HK-2 (cell line): ENCODE measurements around the gene CDC5L.
"Not testable (repeated sequence)": the region's sequence is repeated elsewhere in the genome, so short reads cannot be mapped to it uniquely, and the experiment has no call there.

ENCODE experiments used
- DNase-seq: peaks from one replicate; pipeline ENCODE4 v3.0.0-alpha.2; 2018; ENCODE audit not compliant: unreplicated experiment

Gene CDC5L

DNA sequence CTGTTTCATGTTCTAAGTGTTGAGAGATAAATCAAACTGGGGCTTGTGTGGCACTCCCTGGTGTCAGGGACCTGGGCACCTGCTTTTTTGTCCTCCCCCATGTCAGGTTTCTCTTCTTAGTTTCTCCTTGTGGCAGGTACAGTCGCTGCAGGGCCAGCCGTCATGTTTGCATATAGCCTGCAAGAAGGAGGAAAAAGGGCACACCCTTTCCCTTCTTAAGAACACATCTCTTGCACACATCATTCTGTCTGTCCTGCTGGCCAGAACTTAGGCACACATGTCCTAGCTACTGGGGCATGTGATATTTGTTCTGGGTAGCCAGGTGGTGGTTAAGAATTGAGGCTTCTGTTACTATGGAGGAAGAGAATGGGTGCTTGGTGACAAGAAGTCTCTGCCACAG is 27.9 kb downstream of the CDC5L start:
- no peak for DNase-seq

DNA sequence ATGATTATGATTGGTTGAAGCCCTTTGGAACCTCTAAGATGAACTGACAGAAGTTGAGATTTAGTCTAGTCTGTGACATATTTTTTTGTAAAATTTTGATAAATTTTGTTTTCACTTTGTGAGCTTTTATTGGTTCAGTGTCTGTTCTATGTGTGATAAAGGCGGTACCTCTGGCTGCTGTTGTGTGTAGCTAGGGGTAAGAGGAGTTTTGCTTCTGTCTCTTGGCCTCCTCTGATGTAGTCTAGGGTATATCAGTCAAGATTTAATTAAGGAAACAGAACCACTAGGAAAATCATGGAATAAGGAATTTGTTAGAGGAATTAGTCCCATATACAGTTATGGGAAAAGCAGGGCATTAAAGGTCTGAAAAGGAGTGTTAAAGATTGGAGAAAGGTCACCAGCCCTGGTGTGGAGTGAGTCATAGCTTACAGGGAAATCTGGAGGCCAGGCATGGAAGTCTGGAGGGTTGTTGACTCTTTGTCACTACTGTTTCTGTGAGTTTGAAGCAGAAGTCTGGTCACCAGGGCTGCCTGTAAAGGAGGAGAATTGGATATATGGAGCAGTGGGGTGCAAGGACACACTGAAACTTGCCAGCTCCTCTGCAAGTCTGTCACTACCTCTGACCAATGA is 28.5 kb downstream of the CDC5L start:
- DNase-seq: peak; percentile 18

DNA sequence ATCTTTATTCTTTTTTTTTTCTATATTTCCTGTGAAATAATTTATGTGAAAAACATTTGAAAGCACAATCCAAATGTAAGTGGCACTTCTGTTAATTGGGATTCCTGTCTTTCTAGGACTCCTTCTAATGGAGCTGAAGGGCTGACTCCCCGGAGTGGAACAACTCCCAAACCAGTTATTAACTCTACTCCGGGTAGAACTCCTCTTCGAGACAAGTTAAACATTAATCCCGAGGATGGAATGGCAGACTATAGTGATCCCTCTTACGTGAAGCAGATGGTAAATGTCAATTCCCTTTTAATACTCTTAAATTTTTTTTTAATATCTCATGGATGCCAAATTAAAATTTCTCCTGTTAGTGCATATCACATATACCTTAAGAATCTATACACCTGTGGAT is 35.0 kb downstream of the CDC5L start:
- no peak for DNase-seq

DNA sequence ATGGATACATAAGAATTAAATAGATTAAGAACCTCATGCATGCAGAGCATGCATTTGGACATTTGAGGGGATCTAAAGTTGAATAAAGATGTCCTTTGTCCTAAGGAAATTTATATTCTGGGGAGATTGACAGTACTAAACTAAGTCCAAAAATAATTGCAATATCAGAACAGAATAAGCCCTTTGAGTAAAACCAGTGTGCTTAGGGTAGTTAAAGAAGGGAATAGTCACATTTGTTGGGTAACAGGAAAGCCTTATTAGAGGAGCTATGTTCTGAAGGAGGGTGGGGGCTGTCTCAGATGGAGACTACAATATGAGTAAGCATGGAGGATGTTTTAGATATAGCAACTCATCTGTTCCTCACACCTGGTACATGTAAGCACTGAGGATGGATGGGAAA is 35.8 kb downstream of the CDC5L start:
- no peak for DNase-seq

DNA sequence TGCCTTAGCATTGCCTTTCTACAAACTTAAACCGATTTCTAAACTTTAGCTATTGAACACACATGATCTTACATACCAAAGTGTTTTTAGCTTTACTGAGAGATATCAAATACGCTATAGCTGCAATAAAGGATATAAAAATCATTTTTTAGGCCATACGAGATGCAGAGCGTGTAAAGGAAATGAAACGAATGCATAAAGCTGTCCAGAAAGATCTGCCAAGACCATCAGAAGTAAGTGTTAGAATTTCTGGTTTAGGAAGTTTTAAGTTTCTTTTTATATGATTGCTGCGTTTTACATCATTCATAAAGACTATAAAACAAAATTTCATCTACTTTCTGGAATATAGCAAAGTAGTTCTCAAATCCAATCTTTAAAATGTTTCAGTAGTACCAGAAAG is 38.4 kb downstream of the CDC5L start:
- DNase-seq: no peak

DNA sequence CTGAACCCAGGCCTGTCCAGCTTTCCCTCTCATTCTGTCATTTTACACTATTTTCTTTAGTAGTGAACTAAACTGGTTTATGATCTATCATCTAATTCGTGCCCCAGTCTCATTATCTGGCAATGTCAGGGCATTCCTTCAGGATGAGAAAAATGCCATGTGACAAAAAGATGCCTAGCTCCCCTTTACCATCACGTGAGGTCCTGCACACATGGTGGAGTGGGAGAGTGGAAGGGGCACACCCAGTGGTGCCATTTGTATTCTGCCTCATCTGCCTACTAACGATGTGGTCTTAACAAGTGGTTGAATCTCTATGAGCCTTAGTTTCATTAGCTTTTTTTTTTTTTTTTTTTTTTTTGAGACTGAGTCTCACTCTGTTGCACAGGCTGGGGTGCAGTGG is 41.2 kb downstream of the CDC5L start:
- DNase-seq: no peak

DNA sequence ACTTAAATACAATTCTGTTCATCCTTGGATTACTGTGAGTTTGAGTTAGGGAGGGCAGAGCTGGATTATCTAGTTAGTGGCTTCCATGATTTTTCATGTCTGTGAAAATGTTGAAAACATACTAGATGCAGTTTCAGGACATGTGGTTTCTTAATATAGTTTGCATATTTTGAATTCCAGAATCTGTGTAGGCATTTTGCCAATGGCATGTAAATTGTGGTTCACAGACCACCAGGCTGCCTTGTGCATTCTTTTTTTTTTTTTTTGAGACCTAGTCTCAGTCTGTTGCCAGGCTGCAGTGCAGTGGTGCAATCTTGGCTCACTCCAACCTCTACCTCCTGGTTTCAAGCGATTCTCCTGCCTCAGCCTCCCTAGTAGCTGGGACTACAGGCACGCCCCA is 42.8 kb downstream of the CDC5L start:
- no peak for DNase-seq

DNA sequence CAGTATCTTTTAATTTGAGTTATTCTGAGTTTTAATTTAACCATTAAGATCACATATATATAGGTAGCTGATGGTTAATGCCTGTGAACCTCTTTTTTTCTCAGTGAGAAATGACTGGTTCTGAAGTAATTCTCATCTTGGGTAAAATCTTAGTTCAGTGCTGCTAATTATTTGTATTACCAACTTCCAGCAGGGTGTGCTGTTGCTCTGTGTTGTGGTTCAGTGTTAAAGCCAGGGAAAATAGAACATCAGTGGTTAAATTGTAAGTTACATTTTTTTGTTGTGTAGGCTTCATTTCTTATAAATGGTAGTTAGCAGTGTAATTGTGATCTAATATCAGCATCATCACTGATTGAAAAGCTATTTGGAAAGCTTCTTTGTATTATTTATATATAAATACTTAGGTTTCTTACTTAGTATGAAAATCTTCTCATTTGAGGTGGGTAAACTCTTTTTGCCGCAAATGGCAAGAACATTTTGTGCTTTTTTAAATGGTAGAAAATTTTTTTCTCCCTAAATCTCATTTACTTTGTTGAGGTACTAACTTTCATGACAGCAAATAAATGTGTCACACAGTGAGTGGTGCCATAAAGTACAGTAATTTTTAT is 43.7 kb downstream of the CDC5L start:
- DNase-seq: no peak

DNA sequence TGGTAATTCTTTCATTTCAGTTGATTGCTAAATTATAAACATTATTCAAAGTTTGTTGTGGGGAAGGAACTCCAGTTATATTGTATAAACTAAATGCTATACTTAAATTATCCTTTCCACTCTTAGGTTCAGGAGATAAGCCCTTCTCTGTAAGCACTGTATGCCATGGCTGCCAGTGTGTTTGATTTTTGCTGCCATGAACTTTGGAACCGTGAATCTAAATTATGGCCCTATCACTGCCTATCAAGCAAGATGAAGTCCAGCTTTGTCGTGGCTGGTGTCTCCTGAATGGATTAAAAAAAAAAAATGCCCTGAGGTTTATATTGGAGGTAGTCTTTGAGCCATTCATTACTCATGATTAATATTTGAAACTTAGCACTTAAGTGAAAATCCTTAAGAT is 44.7 kb downstream of the CDC5L start:
- no peak for DNase-seq

DNA sequence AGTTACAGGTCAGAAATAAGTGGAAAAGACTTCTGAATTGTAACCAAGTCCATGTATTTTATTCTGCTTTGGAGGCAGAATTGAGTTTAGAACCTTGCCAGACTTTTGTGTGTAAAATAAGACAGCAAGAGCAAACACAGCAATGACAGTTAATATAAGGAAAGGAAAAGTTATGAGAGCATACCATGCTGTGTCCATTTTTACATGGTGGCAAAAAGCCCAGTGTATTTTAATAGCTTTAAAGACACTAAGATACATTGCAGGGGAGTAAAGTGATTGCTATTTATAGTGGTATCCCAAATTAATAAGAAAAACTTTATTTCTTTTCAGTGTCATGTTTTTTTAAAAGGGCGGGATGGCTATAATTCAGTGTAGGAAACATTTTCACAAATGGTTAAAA is 45.2 kb downstream of the CDC5L start:
- no peak for DNase-seq

DNA sequence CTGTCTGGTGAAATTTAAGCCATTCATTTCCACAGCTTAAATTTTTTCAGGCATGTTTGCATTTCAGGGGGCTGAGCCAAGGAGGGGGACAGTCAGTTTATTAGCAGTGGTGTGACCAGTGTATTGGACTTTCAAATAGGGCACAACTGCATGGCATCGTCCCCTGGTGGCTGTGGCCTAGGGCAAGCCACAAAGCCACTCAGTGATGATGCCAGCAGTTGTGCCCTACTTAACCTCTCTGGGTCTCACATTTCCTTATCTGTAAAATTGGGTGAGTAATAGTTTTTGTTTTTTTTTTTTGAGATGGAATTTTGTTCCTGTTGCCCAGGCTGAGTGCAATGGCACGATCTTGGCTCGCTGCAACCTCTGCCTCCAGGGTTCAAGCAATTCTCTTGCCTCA is 48.0 kb downstream of the CDC5L start:
- DNase-seq: no peak

DNA sequence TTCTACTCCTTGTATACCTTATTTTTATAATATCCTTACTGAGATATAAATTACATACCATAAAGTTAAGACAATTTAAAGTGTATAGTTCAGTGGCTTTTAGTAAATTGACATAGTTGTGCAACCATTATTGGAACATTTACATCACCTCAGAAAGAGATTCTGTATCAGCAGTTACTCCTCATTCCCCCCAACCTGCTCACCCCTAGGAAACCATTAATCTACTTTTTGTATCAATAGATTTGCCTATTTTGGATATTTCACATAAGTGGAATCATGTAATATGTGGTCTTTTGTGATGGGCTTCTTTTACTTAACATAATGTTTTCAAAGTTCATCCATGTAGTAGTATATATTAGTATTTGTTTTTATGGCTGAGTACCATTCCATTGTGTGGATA is 51.3 kb downstream of the CDC5L start:
- no peak for DNase-seq

DNA sequence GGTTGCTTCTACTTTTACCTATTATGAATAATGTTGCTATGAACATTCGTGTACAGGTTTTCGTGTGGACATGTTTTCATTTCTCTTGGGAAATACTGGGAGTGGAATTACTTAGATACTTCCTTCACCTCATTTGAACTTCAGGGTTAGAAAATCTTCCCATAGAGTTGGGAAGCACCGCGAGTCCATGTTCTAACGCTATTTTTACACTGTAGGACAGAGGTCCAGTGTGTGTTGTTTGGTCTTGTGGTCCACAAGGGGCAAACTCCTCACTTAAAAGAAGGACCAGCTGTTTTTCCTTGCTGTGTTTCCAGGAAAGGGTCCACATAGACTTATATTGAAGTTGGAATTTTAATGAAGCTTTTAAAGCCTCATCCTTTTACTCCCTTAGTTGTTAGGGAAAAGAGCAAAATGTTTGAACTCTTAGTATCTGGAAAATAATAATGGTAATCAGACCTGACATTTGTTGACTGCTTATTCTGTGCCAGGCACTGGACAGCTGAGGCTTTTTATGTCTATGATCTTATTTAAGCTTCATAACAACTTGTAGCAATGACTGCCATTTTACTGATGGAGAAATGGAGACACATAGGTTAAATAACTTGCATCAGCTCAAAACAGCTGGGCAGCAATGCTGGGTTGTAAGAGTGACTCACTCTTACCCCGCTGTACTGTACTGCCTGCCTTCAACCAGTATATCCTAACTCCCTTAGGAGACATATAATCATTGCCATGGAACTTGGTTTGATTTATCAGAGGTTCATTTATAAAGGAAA is 52.0 kb downstream of the CDC5L start:
- no peak for DNase-seq

DNA sequence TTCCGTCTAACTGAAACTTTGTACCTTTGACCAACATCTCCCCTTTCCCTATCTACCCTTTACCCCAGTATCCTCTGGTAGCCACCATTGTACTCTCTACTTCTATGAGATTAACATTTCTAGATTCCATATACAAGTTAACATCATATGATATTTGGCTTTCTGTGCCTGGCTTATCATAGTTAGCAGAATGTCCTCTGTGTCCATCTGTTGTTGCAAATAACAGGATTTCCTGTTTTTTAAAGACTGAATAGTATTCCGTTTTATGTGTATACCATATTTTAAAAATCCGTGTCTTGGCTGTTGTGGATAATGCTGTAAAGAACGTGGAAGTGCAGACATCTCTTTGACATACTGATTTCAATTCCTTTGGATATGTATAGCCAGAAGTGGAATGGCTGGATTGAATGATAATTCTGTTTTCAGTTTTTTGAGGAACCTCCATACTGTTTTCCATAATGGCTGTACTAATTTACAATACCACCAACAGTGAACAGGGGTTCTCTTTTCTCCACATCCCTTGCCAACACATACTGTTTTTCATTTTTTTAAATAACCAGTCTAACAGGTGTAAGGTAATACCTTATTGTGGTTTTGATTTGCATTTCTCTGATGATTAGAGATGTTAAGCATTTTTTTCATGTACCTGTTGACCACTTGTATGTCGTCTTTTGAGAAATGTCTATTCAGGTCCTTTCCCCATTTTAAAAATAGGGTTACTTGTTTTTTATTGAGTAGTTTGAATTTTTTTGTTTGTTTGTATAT is 53.8 kb downstream of the CDC5L start:
- no peak for DNase-seq

DNA sequence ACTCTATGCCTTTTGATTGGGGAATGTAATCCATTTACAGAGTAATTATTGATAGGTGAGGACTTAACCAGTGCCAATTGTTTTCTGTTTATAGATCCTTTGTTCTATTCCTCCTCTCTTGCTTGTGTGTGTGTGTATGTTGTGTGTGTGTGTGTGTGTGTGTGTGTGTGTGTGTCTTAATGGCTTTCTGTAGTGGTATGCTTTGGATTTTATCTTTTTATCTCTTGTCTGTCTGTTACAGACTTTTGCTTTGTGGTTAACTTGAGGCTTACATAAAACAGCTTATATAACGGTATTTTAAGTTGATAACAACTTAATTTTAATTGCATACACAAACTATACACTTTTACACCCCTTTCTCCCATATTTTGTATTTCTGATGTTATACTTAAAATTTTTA is 54.7 kb downstream of the CDC5L start:
- DNase-seq: no peak

DNA sequence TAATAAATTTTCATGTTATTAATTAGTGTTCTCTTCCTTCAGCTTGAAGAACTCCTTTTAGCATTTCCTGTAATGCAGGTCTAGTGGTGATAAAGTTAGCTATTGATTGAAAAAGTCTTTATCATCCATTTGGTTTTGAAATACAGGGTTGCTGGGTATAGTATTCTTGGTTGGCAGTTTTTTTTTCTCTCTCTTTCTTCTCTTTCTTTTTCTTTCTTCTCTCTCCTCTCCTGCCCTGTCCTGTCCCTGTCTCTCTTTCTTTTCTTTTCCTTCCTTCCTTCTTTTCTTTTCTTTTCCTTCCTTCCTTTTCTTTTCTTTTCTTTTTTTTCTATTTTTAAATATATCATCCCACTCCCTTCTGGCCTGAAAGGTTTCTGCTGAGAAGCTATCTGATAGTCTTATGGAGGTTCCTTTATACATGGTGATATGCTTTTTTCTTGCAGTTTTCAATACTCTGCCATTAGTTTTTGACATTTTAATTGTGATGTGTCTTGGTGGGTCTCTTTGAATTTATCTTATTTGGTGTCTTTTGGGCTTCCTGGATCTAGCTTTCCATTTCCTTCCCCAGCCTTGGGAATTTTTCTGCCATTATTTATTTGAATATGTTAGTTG is 55.4 kb downstream of the CDC5L start:
- no peak for DNase-seq

DNA sequence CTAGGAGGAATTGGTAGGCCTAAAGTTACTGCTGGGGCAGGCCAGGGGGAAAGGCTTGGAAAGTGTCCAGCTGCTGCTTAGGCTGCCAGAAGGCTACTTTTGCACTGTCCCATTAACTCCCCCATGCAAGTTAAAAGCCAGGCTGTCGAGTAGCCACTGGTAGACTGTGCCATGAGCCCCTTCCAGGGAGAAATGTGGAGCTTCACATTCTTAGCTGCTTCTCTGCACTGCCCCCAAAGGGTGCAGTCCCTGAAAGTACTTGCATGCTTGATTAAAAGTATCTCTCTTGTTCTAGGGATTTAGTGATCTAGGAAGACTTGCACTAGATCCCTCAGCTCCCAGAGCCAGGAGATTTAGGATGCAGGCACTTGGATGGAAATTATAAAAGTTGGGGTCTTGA is 57.3 kb downstream of the CDC5L start:
- no peak for DNase-seq

DNA sequence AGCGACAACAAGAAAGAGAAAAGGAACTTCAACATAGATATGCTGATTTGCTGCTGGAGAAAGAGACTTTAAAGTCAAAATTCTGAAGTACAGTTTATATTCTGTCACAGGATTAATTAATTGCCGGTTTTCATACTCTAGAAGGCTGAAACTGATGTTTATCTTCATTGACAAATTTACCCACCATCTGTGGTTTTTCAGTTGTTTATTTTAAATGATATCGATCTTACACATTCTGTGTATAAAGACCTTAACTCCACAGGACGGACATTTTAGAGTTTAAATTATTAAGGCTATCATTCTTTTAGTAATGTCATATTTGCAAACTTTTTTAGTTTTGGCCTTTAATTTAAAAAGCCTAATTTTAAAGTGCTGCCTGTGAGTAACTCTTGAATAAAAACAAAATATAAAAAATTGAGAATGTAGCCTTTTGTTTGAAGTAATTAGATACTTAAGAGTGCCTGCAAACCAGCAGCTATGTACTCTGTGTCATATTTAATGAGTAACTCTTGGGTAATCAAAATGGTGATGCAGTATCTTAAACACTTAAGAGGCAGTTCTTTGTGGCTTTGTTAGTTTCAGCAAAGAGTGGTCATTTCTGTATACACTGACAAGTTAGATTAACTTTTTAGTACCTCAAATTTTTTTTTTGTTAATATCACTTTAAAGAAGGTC is 59.3 kb downstream of the CDC5L start:
- DNase-seq: no peak

DNA sequence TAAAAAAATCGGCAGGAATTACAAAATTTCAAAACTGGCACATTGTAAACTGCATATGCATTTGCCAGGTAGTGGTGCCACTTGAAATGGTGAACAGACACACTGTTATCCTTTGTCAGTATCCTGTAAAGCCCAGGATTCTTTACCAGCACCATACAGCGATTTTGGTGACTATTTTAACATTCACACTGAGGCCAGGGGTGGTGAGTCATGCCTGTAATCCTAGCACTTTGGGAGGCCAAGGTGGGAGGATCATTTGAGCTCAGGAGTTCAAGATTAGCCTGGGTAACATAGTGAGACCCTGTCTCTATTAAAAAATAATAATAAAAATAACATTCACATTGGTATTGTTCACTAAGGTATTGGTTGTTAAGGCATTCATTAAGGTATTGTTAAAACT is 61.7 kb downstream of the CDC5L start:
- not testable (repeated sequence) for DNase-seq

DNA sequence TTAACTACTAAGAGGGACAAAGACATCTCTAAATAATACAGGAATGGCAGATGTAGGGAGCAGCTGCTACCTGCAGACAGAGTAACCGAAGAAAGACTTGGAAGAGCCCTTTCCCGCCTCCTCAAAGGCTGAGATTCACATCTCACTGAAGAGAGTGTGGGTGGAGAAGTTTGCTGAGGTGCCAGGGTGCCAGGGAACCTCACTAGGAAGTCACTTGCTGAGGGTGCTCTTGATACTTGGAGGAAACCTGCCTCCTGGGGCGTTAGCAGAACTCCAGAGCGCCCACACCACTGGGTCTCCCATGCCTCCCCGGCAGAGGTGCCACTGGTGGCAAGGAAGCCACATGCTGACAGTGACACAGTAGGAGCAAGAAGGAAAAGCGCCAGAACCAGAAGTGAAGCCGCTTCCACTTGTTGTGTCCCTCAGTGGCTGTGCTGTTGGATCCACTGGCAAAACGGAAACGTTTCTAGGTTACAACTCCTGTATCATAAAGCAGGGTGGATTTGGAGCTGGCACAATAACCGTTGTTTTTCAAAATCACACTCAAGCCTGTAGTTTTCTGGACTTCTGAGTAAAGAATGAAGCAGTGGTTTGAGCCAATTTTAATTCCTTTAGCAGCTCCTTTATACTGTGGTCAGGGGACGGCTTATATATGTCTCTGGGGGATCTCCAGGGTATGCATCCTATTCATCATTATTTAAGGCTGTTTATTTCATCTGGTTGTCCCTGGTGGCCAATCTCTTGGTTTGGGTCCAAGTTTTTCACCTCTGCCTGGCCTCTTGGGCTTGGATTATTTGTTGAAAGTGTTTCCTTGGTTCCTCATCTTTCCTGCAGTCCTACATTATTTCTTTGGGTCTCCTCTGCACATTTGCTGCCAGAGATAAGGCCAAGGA is 64.5 kb downstream of the CDC5L start:
- no peak for DNase-seq

DNA sequence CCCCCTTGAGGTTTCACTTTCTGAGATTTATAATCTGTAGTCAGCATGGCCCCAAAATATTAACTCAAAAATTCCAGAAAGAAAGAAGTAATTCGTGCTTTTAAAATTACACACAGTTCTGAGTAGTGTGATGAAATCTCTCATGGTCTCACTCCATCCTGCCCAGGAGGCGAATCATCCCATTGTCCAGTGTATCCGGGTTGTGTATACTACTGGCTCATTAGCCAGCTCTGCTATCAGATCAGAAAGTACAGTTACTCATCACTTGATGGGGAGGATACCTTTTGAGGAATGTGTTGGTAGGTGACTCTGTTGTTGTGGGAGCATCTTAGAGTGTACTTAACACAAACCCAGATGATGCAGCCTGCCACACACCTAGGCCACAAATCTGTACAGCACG is 65.2 kb downstream of the CDC5L start:
- peak; percentile 58 for DNase-seq
